Femur (tissue), 1 donor: Measurements from ENCODE around the gene CD276.
"Not testable (repeated sequence)": the region's sequence is repeated elsewhere in the genome, so short reads cannot be mapped to it uniquely, and the experiment has no call there.

ENCODE experiments used
- DNase-seq: peaks from one replicate; pipeline ENCODE4 v3.0.0-alpha.2; 2017

CD276 gene

DNA sequence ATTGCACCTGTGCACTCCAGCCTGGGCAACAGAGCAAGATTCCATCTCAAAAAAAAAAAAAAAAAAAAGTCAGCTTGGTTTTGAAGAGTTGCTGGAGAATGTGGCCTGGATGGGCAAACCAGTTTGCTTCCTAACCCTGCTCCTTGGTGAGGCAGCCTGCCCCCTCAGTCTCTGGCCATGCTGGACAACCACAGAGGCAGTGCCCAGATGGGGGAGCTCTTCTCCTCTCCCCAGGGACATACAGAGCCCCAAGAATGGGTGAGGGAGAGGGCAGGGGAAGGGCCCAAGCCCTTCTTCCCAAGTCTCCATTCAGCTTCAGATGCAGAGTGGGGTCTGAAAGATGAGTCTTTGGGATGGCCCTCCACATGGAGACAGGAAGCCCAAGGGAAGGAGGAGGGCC is 27.9 kb downstream of the CD276 start:
- DNase-seq: no peak

DNA sequence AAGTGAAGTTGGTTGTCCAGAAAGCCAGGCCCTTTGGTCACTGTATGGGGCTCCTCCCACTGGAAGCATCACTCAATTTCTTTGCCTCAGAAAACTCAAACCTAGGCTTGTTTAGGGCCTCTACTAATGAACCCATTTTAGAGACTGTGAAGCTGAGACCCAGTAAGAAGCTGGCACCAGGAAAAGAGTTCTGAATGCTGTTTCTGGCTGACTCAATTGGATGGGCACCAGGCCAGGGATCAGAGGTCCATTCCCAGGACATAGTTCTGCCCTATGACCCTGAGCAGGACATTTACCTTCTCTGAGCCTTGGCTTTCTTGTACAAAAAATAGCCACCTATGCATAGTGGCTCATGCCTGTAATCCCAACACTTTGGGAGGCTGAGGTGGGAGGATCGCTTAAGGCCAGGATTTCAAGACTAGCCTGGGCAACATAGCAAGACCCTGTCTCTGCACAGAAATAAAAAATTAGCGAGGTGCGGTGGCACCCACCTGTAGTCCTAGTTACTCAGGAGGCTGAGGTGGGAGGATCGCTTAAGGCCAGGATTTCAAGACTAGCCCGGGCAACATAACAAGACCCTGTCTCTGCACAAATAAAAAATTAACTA is 30.6 kb downstream of the CD276 start:
- no peak for DNase-seq

DNA sequence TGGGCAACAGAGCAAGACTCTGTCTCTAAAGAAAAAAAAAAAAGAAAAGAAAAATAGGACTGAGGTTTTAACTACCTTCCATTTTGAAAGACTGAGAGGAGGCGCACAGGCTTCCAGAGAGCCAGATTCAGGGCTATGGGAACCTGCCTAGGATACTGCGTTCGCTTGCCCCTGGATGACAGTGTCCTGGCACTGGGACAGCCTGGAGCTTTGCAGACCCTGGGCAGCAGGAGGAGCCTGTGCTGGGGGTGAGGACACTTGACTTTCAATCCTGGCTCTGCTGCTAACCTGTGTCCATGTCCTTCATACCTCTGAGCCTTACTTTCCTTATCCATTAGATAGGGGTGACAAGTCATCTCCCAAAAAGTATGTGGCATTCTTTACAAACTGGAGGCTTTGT is 31.2 kb downstream of the CD276 start:
- no peak for DNase-seq

DNA sequence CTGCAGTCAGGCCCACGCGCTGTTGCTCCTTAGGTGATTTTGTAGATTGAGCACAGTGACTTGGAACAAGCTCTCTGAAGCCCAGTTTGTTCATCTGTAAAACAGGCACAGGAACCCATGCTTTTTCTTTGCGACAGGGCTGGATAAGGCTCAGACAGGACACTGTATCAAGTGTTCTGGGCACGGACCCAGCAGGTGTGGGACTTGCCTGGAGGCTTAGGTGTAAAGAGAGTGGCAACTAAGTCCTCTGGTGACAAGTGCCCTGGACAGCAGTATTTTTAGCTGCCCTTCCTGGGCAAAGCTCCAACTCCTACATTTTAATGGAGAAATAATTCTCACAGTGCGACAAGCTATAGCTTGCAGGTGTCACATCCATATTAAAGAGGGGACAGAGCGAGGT is 32.2 kb downstream of the CD276 start:
- DNase-seq: no peak

DNA sequence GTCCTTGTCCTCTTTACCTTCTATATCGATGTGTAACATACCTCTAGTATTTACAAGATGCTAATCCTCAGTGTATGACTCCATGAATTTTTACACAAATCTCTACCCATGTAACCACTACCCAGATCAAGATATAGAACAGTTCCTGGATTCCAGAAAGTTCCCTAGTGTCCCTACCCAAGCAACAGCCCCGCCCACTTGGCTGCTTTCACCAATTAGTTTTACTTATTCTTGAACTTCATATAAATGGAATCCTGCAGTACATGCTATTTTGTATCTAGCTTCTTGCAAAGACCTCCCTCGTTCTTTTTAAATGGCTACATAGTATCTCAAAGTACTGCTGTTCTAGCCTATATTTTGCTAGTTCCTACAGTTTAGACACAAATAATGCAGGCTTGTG is 33.0 kb downstream of the CD276 start:
- DNase-seq: no peak

DNA sequence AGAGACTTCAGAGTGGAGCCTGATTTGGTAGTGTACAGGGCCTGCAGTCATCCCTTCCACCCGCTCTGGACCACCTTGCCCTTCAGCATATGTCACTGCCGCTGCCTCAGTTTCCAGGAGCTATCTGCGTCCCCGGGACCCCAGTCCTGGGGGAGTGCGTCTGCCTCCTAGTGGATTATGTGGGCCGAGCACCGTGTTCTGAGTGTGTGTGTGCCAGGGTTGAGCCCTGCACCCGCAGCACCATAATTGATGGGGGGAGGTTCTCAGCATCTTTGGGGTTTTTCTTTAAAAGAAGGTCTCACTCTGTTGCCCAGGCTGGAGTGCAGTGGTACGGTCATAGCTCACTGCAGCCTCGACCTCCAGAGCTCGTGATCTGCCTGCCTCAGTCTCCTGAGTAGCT is 33.6 kb downstream of the CD276 start:
- no peak for DNase-seq

DNA sequence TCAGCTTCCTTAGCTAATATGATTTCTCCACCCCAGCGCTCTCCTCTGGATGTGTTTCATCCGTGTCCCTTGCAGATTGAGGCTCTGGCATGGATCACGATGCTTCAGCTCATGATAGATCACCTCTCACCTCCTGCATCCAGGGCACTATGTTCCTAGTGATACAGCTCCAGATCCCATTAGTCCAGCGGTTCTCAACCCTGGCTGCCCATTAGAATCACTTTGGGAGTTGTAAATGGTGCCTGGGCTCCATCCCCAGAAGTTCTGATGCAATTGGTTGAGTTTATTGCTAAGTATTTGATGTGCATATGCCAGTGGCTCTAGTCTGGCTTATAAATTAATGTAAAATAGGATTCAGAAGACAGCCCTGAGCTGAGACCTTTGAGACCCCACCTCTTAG is 34.5 kb downstream of the CD276 start:
- no peak for DNase-seq

DNA sequence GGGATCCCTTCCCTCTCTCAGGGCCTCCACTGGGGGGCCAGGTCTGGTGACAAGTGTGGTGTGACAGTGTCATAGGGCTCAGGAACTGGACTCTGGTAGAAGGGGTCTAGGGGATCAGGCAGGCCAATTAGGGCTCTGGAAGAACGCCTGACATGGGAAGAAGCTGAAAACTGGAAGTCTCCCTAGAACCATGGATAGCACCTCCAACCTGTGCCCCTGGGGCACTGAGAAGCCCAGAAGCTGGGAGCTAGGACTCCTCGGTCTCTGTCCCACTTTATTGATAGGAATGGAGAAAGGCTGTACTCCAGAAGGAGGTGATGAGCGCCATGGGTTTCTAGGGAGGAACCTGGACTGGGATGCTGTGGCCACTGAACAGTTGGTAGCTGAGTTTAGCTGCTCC is 38.2 kb downstream of the CD276 start:
- DNase-seq: no peak

DNA sequence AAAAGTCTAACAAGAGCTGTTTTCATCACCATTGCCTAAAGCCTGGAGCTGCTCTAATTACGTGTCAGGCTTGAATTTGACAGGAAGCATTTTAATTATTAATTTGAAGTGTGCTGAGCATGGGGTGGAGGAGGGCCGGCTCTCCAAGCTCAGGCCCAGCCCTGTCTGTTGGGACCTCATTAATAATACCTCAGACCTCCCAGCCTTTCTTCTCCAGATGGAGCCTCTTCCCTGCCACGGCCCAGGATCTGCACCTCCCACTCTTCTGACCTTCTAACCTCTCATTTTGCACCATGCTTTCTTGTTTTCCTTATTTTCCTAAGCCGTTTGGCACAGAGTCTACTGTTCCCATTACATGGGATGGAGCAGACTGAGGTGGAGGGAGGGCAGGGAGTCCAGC is 39.0 kb downstream of the CD276 start:
- DNase-seq: no peak

DNA sequence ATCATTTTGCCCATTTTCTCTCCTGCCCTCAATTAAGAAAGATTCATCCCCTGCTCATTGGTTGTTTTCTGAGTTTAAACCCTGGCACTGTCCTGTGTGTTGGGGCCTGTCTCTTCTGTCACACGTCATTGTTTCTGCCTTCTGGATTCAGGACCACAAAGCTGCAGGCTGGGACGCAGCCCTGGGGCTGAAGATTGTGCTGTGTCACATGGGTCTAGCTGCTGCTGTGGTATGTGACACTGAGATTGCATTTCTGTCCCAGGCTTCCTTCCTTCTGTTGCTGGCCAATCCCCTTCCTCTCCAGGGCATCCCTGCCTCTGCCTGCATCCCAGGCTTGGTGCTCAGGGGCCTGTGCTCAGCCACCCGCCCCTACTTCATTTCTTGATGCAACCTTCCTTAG is 40.0 kb downstream of the CD276 start:
- DNase-seq: no peak

DNA sequence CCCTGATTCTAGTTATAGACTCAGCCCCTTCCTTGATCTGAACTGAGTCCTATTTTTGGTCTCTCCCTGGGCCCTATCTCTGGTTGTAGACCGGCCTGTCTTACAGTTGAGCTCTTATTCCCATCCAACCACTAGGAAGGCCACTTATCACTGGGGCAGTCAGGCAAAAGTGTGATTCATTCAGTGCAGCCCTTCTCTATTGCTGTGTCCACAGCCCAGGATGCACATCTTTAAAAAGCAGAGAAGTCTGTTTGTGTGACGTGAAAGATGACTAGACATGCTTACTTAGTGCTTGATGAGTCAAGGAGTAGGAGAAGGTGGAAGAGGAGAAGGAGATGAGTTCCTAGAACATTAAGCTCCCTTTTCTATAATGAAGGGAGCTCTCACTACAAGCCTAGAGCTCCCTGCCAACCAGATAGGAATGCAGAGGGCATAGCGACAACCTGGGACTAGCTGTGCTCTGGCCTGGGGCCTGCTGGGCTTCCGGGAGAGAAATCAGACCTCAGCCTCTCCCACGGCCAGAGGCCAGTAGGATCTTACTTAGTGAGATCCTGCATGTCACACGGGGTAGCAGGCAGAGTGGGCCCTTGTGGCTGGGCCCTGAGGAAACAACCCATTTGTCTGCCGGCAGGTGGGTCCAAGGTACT is 43.3 kb downstream of the CD276 start:
- no peak for DNase-seq

DNA sequence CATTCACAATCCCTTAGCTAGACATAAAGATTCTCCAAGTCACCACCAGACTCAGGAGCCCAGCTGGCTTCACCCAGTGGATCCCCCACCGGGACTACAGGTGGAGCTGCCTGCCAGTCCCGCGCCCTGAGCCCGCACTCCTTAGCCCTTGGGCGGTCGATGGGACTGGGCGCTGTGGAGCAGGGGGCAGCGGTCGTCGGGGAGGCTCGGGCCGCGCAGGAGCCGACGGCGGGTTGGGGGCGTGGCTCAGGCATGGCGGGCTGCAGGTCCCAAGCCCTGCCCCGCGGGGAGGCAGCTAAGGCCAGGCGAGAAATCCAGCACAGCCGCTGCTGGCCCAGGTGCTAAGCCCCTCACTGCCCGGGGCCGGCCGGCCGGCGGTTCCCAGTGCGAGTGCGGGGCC is 47.9 kb downstream of the CD276 start:
- DNase-seq: not testable (repeated sequence)

DNA sequence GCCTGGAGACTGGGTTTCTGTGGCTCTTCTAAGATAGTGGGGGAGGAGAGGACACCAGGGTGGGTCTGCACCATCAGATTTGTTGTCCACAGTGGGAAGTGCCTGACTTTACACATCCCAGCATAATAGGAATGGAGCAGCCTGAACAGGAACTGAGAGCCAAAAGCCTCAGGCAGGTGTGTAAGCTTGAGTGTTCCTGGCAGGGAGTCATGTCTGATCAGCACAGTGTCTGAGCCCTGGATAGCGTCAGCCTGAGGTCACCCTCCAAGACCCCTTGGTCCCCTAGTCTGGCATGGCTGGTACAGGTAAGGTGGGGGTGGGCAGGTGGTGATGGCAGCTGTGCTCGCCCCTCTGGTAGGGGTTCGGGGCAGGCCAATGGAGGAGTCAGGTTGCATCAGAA is 48.7 kb downstream of the CD276 start:
- DNase-seq: no peak

DNA sequence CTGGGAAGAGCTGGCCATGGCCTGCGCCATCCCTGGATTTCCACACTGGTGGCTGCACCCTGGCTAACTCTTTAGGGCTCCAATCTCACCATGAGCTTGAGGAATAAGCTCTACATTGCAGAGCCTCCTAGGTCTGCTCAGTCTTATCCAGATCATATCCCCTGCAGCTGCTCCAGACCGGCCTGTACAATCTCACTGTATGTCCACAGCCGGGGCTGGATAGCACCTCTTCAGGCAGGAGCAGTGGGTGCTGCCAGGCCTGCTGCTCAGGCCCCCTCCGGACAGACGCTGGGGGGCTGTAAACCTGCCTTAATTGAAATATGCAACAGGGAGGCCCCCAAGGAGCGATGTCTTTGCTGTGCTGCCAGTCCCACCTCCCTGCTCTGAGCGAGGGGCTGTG is 53.4 kb downstream of the CD276 start:
- DNase-seq: no peak

DNA sequence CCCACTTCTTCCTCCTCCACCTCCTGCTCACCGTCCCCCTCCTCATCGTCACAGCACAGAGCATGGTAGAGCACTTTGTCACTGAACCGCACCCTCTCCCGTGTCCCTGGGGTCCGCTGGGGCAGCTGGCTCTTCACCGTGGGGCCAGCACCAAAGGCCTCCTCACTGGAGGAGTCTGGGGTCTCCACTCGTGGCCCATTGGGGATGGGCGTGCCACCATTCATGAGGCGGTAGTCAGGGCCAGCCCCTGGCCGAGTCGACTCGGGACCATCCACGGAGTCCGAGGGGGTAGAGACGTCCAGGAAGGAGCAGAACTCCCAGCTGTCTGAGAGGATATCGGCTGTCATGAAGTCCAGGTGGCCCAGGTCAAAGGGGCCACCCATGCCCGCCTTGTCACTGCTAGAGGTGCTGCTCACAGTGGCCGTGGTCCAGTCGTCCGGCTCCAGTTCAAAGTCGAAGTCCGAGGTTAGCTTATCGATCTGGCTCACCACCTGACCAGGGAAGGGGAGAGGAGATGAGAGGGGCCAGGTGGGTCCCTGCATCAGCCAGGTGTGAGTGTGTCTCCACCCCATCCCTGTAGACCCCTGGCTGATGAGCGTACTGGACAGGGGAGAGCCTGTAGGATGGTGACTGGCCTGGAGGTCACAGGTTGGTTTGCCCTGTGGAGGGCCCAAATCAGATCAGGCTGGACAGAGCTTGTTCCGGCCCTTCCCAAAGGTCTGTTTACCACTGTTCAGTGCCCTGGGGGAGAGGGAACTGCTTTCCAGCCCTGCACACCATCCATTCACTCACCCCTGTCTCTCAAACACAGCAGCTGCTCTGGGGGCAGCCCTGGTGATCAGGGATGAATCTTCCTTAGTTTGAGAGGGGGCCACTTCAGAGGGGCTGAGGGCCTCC is 56.2 kb downstream of the CD276 start:
- no peak for DNase-seq

DNA sequence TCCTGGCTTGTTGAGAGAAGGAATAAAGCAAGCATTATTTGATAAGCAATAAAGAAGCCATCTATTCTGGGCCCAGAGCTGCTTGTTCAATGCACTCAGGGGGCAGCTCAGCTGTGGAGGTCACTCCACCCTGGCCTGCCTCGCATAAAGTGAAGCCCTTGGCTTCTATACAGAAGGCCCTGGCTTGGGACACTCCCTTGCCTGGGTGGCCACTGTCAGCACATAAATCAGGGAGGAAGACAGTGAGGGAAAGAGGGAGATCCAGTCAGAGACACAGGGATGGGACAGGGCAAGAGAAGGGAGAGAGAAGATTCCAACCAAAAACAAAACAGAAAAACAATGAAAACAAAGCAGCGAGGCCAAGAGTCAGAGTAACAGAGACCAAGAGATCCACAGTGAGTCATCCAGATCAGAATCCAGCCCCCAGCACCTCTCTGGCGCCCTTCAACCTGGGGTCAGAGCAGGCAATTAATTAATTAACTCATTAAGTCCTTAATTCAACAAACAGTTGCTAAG is 57.2 kb downstream of the CD276 start:
- DNase-seq: no peak

DNA sequence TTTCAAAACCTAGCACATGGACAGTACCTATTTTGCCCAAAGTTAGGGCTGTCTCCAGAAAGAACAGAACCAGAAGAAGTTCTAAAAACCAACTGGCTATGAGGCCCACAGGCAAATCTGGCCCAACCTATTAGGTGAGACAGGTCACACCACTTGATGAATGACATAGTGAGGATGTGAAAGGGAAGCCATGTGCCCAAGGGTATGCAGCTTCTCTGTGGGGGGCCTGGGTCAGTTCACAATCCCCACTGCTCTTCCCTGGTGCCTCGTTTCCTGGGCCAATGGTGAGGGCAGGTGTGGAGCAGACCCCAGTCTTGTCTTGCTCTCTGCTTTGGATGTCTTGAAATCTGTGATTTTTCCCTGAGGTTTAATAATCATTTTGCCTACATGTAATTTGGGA is 60.1 kb downstream of the CD276 start:
- no peak for DNase-seq

DNA sequence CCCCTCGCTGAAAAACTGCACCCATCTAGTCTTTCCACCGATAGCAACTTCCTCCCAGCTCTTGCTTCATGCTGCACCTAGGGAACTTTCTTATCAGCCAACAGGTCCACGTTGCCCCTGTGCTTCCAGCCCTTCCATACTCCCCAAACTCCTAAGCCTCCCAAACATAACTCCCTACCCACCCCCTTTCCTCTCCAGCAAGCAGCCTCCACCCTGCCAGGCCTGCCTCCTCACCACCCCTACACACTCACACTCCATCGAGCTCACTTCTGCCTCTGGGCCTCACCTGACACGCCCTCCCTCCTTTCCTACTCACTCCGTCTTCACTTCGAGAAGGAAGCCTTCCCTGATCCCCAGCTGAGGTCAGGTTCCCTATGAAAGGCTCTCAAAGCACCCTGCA is 60.9 kb downstream of the CD276 start:
- no peak for DNase-seq

DNA sequence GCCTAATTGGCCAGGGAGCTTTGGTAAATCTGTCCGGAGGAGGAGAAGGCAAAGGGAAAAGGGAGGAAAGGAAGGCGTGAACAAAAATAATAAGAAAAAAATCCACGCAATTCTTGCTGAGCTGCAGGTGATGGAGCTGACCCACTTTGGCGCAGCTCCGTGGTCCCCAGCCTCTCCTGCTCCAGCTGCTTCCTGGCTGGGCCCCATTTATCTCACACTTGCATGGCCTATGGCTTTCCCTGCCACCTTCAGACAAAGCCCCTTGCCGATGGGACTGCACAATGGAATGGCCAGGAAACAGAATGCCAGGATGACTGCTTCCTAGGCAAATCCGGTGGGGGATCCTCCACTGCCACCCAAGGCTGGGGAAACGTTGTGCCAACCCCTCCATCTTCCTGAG is 62.1 kb downstream of the CD276 start:
- DNase-seq: no peak

DNA sequence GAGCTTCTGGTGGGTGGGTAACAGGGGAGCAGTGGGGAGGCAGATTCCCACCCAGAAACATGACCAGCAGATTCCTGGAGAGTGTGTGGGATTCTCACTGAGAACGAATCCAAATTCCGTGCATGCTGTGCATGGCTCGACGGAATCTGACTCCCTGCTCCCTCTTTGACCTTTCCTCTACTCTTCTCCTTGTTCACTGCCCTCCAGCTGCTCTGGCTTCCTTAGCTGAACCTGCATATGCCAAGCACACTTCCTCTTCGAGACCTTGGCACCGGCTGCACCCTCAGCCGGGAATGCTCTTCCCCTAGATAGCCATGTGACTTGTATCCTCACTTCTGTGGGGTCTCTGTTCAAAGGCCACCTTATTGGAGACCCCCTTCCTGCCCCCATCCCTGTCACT is 62.7 kb downstream of the CD276 start:
- DNase-seq: no peak

DNA sequence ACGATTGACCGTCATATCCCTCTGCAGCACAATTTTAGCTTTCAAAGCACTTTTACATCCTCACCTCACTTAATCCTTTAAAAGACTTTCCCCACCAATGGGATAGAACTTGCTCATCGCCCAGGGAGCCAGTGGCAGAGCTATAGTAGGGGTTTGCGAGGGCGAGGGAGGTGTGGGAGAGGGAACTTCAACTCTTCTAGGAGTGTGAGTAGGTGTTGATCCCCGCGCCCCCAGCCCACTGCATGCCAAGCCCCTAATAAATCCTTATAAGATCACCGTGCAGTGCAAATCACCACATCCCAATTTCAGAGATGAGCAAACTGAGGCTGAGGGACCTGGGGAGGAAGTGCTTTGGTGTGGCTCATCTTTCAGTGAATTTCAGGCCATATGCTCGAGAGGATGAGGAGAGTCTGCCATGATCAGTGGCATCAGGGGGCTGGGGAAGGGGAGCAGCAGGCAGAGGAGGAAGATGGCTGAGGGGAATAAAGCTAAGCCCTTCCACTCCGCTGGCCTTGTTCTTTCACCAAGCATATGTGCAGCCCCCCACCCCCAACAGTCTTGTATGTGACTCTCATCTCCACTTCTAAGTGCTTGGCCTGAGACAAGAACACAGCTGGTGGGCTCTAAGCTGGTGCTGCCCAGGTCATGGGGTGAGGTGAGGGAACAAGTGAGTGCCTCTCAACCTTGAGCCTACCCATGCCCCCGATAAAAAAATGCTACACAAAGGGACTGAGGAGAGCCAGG is 63.8 kb downstream of the CD276 start:
- no peak for DNase-seq

DNA sequence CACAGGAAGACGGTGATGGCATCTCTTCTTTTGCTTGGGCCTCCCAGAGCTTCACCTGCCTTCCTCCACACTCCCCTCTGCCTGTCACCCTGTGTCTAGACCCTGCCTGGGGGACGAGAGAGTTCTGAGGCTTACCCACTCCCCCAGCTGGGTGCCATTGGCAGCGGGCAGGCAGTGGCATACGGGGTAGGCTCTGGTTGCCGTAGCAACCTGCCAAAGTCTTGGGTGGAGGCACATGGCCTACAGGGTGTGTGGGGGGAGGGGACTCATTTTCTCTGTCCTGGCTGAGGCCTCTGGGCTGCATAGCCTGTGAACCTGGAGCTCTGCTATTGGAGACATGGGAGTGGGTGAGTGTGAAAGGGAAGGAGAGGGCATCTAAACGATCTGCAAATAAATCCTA is 64.5 kb downstream of the CD276 start:
- DNase-seq: no peak

DNA sequence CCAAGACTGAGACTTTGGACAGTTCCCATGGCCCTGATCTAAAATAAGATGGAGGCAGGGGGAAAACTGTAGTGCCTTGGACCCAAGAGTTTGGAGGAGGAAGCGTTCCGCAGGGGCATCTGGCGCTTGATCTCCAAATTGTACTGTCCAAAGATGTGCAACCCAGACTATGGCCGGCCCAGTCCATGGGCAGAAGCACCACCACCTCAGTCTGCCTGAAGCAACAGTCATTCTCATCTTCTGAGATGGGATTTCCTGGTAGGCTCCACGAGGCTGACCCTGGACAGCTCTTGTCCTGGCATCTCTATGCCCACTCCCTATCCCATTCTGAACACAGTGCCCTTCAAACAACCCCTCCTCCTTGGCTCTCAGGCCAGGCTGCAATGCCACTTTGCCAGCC is 65.3 kb downstream of the CD276 start:
- DNase-seq: no peak
